K562 (cell line): ENCODE results near the gene E2F2. TPM values are rescaled to one million over a fixed set of nuclear protein-coding genes. Genes with fewer than 3 reads are reported as not detected.

ENCODE experiments used
- ARID1B ChIP-seq: fragments of 450-650 bp; IDR thresholded peaks from 2 replicates; pipeline ENCODE4 v1.6.1; 2016; ENCODE audit warnings: antibody characterized with exemption, mild to moderate bottlenecking, inconsistent platforms
- CCNT2 ChIP-seq: IDR thresholded peaks from 2 replicates; pipeline ENCODE4 v1.6.1; 2011; ENCODE audit warnings: borderline replicate concordance, low read depth, mild to moderate bottlenecking, moderate library complexity, mixed read lengths, low read length; ENCODE audit not compliant: insufficient read length; ENCODE audit errors: extremely low read depth
- HEY1 ChIP-seq: fragments of 250-450 bp; sonication (Bioruptor Pico); IDR thresholded peaks from 2 replicates; pipeline ENCODE4 v1.5.0; 2020; ENCODE audit warnings: mild to moderate bottlenecking, moderate library complexity, borderline replicate concordance
- NFIC ChIP-seq: fragments of 450-650 bp; IDR thresholded peaks from 2 replicates; pipeline ENCODE4 v1.6.1; 2017; ENCODE audit warnings: mild to moderate bottlenecking, inconsistent platforms
- PHF21A ChIP-seq: fragments of 450-650 bp; IDR thresholded peaks from 2 replicates; pipeline ENCODE4 v1.6.1; 2017; ENCODE audit warnings: low read depth, borderline replicate concordance
- PHTF2 ChIP-seq: fragments of 250-450 bp; sonication (Bioruptor Pico); IDR thresholded peaks from 2 replicates; pipeline ENCODE4 v1.5.0; 2021; ENCODE audit warnings: mild to moderate bottlenecking
- SMAD2 ChIP-seq: fragments of 150-350 bp; IDR thresholded peaks from 2 replicates; pipeline ENCODE4 v1.6.1; 2014; ENCODE audit warnings: low read depth, mild to moderate bottlenecking, low read length
- SMARCE1 ChIP-seq: fragments of 450-650 bp; IDR thresholded peaks from 2 replicates; pipeline ENCODE4 v1.7.1; 2016; ENCODE audit warnings: mild to moderate bottlenecking
- SNRNP70 ChIP-seq: fragments of 200-400 bp; formaldehyde crosslinking; optimal IDR thresholded peaks from 2 replicates; pipeline ENCODE3; 2017; ENCODE audit warnings: low read depth, low read length
- XRCC5 ChIP-seq: fragments of 200-400 bp; formaldehyde crosslinking; IDR thresholded peaks from 2 replicates; pipeline ENCODE4 v1.6.1; 2017; ENCODE audit warnings: low read depth, mild to moderate bottlenecking, low read length
- YY1 ChIP-seq, 3 experiments: IDR thresholded peaks; 2 replicates each; pipeline ENCODE4 v1.6.1; 2011; ENCODE audit warnings: low read length in 2 of 3, mild to moderate bottlenecking in 2 of 3, moderate library complexity in 2 of 3, borderline replicate concordance in 1 of 3, control low read depth in 1 of 3, low read depth in 1 of 3; ENCODE audit not compliant: insufficient read depth in 3 of 3, insufficient replicate concordance in 2 of 3, control insufficient read depth in 1 of 3, insufficient read length in 1 of 3; ENCODE audit errors: extremely low read depth in 1 of 3
- ZNF561 ChIP-seq: fragments of 450-650 bp; formaldehyde crosslinking; conservative IDR thresholded peaks from 2 replicates; pipeline ENCODE4 v1.4.0; 2020; ENCODE audit warnings: mild to moderate bottlenecking, moderate library complexity
- ZNF75A ChIP-seq: fragments of 450-650 bp; formaldehyde crosslinking; IDR thresholded peaks from 2 replicates; pipeline ENCODE4 v1.4.0; 2020; ENCODE audit warnings: mild to moderate bottlenecking
- polyA plus RNA-seq, 8 experiments: library from polyadenylated mRNA; depleted of rRNA in 4 of 8; stranded (reverse) in 5 of 8; unstranded in 3 of 8; fragments of >200 nt; fragmentation: Nextera tagmentation in 2 of 8; fragmentation: Illumina TruSeq in 1 of 8; extraction: Ambion mirVana in 2 of 8; extraction: Trizol in 1 of 8; gene quantifications; 2 replicates each; pipeline versions ENCODE4 v1.2.1 to v1.2.3, GENCODE V29; 2011 to 2014; ENCODE audit warnings: inconsistent platforms in 1 of 8, missing spikeins in 1 of 8
- total RNA-seq, 7 experiments: library from RNA; depleted of rRNA in 6 of 7; stranded (reverse); fragments of >200 nt in 6 of 7; fragmentation: Illumina TruSeq in 2 of 7; extraction: Trizol in 2 of 7; gene quantifications; 2 replicates each; pipeline versions ENCODE4 v1.2.1 to v1.2.3, GENCODE V29; 2011 to 2021; ENCODE audit warnings: low replicate concordance in 1 of 7
- TF ChIP-seq, protein P1 (sequence below): fragments of 200-800 bp; sonication (Bioruptor generic); IDR thresholded peaks from 2 replicates; pipeline ENCODE4 v1.6.1; 2017; ENCODE audit warnings: missing genetic modification characterization, missing compliant biosample characterization
- TF ChIP-seq, protein P2 (sequence below): sonication (generic); formaldehyde crosslinking; IDR thresholded peaks from 2 replicates; pipeline ENCODE4 v1.8.1; 2023; ENCODE audit warnings: mild to moderate bottlenecking, missing genetic modification reagents
- TF ChIP-seq, protein P3 (sequence below), 3 experiments: IDR thresholded peaks in 2 of 3; conservative IDR thresholded peaks in 1 of 3; 2 replicates each; pipeline ENCODE4 v1.5.1; 2011 to 2012; ENCODE audit warnings: low read length in 3 of 3, mild to moderate bottlenecking in 3 of 3, control low read depth in 2 of 3, improper control_type of control experiment in 1 of 3, inconsistent platforms in 1 of 3, low read depth in 1 of 3, mixed read lengths in 1 of 3, moderate library complexity in 1 of 3; ENCODE audit not compliant: insufficient read depth in 2 of 3

E2F2 gene
- total and polyA plus RNA-seq, 9 of the 15 experiments (the other 6 are each of a cell fraction or from before 2014, with no cell fraction given): 3.1 to 25.3 (median 11.4) TPM

DNA sequence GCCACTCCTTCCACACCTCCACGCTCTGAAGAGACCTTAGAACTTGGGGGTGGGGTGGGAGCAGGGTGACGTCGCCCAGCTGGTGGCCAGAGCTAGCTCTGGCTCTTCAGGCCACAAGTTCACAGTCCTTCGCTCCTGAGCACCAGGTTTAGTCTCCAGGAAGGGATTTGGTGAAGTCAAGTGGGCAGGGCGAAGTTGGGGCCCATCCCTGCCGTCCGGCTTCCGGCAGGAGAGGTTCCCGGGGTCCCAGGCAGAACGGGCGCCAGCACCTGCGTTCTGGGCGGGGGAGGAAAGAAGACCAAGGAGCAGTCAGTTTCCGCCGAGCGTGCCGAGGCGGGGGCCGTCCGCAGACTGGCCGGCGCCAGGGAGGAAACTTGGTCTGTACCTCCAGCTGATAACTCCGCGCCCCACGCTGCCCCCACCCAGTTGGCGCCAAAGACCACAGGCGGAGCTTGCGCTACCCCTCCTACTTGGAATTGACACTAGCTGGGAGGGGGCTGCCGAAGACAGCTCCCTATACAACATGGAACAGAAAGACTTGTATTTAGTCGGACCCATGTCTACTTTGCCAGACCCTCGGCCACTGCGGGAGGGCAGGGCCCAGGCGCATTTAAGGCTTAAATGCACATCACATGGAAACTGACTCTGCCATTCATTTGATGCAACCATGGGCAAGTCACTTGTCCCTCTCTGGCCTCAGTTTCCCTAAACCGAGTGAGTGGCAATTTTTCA is 27.3 kb upstream of the E2F2 start (continued):
- TF ChIP-seq, protein P1, sequence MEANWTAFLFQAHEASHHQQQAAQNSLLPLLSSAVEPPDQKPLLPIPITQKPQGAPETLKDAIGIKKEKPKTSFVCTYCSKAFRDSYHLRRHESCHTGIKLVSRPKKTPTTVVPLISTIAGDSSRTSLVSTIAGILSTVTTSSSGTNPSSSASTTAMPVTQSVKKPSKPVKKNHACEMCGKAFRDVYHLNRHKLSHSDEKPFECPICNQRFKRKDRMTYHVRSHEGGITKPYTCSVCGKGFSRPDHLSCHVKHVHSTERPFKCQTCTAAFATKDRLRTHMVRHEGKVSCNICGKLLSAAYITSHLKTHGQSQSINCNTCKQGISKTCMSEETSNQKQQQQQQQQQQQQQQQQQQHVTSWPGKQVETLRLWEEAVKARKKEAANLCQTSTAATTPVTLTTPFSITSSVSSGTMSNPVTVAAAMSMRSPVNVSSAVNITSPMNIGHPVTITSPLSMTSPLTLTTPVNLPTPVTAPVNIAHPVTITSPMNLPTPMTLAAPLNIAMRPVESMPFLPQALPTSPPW (CRISPR knock-in tag): peak; percentile 86
- TF ChIP-seq ZNF75A: no peak
- no peak for TF ChIP-seq HEY1
- peak; percentile 100 for TF ChIP-seq CCNT2
- TF ChIP-seq ARID1B: peak; percentile 86
- TF ChIP-seq ZNF561 (CRISPR knock-in tag): no peak
- TF ChIP-seq PHF21A: peak; percentile 26; the same call in 1 of the 2 replicates
- TF ChIP-seq, protein P2, sequence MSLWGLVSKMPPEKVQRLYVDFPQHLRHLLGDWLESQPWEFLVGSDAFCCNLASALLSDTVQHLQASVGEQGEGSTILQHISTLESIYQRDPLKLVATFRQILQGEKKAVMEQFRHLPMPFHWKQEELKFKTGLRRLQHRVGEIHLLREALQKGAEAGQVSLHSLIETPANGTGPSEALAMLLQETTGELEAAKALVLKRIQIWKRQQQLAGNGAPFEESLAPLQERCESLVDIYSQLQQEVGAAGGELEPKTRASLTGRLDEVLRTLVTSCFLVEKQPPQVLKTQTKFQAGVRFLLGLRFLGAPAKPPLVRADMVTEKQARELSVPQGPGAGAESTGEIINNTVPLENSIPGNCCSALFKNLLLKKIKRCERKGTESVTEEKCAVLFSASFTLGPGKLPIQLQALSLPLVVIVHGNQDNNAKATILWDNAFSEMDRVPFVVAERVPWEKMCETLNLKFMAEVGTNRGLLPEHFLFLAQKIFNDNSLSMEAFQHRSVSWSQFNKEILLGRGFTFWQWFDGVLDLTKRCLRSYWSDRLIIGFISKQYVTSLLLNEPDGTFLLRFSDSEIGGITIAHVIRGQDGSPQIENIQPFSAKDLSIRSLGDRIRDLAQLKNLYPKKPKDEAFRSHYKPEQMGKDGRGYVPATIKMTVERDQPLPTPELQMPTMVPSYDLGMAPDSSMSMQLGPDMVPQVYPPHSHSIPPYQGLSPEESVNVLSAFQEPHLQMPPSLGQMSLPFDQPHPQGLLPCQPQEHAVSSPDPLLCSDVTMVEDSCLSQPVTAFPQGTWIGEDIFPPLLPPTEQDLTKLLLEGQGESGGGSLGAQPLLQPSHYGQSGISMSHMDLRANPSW (CRISPR knock-in tag): peak; percentile 69; the same call in 1 of the 2 replicates
- TF ChIP-seq XRCC5: peak; percentile 67; the same call in 1 of the 2 replicates
- TF ChIP-seq SMARCE1: no peak; the same call in none of the 2 replicates
- TF ChIP-seq SMAD2: no peak
- TF ChIP-seq, protein P3, sequence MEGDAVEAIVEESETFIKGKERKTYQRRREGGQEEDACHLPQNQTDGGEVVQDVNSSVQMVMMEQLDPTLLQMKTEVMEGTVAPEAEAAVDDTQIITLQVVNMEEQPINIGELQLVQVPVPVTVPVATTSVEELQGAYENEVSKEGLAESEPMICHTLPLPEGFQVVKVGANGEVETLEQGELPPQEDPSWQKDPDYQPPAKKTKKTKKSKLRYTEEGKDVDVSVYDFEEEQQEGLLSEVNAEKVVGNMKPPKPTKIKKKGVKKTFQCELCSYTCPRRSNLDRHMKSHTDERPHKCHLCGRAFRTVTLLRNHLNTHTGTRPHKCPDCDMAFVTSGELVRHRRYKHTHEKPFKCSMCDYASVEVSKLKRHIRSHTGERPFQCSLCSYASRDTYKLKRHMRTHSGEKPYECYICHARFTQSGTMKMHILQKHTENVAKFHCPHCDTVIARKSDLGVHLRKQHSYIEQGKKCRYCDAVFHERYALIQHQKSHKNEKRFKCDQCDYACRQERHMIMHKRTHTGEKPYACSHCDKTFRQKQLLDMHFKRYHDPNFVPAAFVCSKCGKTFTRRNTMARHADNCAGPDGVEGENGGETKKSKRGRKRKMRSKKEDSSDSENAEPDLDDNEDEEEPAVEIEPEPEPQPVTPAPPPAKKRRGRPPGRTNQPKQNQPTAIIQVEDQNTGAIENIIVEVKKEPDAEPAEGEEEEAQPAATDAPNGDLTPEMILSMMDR (IDR thresholded peaks at IDR 0.05 in 2 of 3, conservative IDR thresholded peaks at IDR 0.05 in 1 of 3; ENCODE audit: insufficient read depth in 2 of 3, low read depth in 1 of 3, low read length in 3 of 3): 0 out of 6 replicates have a peak, but pooled peaks of 2 of the 3 experiments have one; percentile 1 to 2
- peak; percentile 78 for TF ChIP-seq SNRNP70
- peak; percentile 71 for TF ChIP-seq NFIC
- peak in 1 of 3 experiments; percentile 6 for TF ChIP-seq YY1 (IDR thresholded peaks at IDR 0.05; ENCODE audit: borderline replicate concordance in 1 of 3, control insufficient read depth in 1 of 3, extremely low read depth in 1 of 3, insufficient read depth in 3 of 3, insufficient read length in 1 of 3, insufficient replicate concordance in 2 of 3, low read depth in 1 of 3, low read length in 2 of 3)
- 0 out of 2 replicates have a peak, but pooled peaks have one; percentile 34 for TF ChIP-seq PHTF2 (CRISPR knock-in tag)
